NCI-H345 treated with DMSO at 0.1 percent for 48 hours (cell line): Measurements from ENCODE around the gene ANKRD39.

Experiments
- DNase-seq: peaks from one replicate; lab custom pipeline; 2025; ENCODE audit not compliant: unreplicated experiment; lab: John Stamatoyannopoulos, UW

The ANKRD39 gene

DNA sequence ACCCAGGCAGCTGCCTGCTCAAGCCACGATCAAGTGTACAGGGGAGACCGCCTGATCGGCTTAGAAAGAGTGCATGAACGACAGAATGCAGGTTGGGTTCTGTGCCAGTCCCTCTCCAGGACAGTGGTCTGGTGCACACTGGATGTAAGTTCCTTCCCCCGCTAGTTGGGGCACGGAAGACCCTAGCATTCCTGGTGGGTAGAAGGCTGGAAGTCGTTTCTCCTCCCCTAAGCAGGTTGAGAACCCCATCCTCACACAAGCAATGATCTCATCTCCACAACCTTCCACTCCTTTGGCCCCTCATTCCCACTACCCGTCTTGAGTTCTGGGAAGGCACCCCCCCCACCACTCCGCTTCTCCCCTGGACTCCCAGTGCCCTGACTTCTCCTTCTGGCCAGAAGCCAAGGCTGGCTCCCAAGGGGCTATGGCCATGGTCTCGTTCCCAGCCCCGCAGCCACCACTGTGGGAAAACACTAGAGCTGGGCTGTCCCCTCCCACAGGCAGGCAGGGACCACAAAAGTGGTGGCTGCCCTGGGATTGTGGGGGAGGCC lies 1.4 kb upstream of the ANKRD39 start:
- DNase-seq, result no peak

- peak; percentile 63 for DNase-seq
These were observed 795 bp downstream of the ANKRD39 start for GRCh38 chr2:96856776-96857666.

DNA sequence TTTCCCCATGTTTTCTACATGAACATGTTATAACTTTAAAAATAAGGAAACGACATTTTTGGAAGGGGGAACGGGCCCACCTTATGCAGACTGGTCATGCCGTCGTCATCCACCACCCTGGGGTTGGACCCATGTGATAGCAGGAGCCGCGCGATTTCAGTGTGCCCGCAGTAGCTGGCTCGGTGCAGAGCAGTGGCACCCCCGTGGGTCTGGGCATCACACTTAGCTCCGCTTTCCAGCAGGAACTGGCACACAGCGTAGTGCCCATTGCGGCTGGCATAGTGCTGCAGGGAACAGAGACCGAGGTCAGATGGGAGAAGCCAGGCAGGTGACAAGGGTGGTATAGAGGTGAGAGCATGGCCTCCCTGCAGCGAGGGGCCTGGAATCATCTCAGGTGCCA lies 4.5 kb downstream of the ANKRD39 start:
- no peak for DNase-seq

DNA sequence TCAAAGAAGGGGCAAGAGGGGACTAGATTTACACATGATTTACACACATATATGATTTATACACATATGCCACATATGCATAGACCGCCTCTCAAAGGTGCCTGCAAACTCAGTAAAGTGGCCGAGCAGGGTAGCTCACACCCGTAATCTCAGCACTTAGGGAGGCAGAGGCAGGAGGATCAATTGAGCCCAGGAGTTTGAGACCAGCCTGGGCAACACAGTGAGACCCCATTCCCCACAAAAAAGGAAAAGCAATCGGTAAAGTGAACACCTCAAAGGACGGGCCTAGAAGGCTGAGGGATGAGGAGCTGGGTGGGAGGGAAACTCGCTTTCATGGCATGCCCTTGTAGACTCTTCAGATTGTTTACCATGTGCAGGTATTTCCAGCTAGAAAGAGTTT lies 5.1 kb downstream of the ANKRD39 start:
- no peak for DNase-seq

DNA sequence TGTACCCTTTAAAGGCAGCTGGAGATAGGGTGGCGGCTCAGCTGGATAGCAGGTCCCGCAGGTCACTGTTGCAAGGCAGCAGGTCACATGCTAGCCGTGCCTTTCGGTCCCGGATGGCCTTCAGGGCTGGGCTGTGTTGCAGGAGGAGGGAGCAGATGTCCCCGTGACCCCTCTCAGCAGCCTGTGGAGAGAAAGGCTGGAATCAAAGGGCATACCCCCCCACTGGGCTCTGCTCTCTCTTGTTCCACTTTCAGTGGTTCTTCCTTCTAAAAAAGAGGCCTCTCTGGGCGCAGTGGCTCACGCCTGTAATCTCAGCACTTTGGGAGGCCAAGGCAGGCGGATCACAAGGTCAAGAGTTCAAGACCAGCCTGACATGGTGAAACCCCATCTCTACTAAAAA lies 9.6 kb downstream of the ANKRD39 start:
- no peak for DNase-seq

DNA sequence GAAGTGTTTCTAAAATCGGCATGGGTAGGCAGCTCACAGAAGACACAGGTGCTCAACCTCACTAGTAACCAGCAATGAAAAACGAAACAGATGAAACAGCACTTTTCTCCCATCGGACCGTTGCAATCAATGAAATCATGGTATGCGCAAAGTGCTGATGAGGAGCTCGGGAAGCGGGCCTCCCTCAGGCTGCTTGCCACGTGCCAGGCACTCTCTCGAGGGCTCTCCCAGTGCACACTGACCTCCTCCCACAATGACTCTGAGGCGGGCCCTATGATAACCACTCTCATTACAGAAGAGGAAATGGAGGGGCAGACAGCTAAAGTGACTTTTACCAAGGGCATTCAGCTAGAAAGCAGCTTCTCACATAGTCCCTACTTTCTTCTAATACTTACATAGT lies 10.2 kb downstream of the ANKRD39 start:
- DNase-seq, result no peak

- no peak for DNase-seq
These were observed 11.0 kb downstream of the ANKRD39 start for GRCh38 chr2:96846825-96847224.

DNA sequence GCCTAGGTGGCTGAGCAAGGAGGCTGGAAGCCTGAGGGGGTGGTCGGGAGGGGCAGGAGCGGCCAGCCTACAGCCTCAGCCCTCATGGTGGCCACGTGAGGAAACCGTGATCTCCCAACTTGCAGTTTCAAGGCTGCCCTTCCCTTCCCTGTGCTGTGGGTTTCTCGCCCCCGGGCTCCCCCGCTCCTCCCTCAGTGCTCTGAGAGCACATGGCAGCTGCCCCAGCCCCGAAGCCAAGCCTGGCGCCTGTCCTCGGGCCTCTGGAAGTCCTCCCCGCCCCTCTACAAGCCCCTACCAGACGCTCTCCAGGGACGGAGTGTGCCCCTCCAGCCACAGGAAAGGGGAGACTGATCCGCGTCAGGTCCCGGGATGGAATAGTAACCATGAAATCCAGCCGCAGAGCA lies 13.4 kb downstream of the ANKRD39 start:
- DNase-seq, result no peak

DNA sequence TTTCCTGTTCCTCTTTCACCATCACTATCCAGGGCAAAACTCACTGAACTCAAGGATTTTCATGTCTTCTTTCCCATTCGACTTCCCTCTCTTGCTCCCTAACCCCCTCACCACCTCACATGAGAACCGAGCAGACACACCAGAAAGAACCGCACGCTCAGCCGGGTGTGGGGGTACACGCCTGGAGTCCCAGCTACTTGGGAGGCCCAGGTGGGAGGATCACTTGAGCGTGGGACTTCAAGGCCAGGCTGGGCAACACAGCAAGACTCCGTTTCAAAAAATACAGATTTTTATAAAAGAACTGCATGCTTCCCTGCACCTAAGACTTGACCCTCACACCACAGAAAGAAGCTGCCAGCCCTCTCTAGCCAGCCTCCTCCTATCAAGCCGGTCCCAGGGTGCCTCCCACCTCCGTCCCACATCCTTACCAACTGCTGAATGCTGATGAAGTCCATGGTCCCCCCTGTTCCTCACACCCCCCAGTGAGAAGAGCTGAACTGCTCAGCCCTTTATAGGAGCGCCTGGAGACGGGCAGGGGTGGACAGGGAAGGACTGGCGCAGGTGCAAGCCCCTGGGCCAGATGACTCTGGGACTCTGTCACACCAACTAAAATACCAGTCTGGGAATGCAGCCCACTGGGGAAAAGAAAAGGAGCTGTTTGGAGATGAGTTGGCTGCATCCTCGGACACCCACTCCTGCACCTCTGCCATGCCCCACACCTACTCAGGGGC lies 14.1 kb downstream of the ANKRD39 start, which contains the start of gene ANKRD23:
ANKRD23 (minus strand) TSS at position 484 of the 731 bp plus-strand sequence; CDS start at position 455, 29 bp downstream.
- no peak for DNase-seq

- no peak for DNase-seq
These were observed 15.2 kb downstream of the ANKRD39 start for GRCh38 chr2:96842600-96842999.

DNA sequence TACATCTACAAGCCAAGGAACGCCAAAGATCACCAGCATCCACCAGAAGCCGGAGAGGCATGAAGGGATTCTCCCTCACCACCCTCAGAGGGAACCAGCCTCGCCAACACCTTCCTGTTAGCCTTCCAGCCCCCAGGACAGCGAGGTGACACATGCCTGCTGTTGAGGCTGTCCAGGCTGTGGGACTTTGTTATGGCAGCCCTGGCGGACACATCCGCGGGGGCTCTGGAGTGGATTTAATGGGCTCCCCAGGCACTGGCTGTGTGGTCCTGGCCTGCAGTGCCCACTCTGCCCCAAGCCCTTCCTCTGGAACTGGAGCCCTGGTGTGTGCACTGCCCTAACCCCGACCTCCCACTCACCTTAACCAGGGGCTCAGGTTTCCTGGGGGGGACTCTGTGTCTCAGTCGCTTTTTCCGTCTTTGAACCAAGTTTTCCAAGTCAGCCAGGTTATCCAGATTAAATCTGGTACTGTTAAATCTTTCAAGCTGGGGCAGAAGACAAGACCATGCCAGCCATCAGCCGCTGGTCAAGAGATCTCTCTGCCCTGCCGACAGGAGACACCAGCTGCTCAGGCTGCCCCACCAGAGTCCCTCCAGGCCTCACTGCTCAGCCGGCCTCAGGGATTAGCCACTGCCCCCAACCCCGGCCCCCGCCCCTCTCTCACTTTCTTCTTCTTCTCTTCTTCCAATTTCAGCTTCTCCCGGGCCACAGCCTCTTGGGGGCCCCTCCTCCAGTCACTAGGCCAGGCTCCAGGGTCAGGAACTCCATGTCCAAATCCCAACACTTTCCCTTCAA lies 15.9 kb downstream of the ANKRD39 start:
- DNase-seq, result no peak

GRCh38 chr2:96839875-96840850 lies 17.7 kb downstream of the ANKRD39 start:
- DNase-seq, result no peak

DNA sequence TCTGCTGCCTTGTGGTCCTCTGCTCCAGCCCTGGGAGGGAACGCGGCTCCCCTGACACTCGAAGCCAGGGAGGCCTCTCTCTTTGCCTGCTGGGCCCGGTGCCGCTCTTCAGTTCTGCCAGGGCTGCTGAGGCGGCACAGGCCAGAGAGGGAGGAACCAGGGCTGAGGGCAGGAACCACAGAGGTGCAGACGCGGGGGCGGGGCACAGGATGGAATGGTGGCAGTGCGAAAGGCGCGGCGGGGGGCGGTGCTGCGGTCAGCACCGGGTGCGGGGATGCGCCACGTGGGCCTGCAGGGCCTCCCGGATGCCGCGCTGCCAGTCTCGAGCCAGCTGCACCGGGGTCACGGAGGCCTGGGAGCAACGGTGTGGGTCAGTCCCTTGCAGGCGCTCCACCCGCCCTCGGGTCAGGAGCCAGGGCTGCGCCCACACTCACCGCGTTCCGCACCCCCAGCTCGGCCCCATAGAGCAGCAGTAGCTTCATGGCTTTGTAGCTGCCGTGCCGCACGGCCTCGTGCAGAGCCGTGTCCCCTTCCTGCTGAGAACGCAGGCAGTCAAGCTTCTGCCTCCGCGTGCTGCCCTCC lies 18.4 kb downstream of the ANKRD39 start:
- DNase-seq, result no peak

DNA sequence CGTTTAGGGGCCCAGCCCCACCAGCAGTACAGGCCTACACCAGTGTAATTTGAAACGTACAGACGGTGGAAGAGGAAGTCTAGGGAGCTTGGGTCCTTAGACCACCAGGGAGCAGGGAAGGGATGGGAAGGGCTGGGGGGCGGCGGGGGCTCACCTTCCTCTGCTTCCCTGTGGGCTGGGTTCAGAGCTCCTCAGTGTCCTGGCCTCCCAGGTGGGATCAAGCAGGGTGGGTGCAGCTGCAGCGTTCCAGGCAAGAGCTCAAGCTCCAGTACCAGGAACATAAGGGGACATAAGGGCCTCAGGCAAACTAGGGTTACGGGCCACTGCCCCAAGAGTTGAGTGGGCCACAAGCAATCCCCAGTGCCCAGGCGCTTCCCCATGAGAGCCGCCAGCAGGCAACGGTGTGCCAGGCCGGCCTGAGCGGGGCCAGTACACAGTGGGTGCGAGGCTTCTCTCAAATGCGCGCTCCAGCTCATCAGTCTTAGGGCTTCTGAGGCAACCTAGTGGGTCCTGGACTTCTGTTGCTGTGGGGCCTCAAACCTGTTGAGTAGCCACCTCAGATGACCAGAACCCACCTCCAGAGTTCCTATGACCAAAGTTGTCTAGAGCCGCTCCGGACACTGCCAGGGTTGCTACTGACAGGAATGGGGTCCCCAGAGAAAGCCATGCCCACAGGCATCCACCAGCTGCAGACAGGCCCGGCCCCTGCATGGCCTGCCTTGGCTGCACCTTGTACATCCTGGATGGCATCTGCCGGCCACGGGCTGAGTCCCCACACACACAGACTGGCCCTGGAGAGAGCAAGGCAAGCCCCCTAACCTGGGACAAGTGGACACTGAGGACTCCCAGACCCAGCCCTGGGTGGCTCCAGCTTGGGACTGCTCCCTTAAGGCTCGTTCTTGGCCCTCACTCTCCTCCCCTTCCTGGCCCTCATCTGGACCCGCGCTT lies 19.2 kb downstream of the ANKRD39 start:
- DNase-seq, result no peak

DNA sequence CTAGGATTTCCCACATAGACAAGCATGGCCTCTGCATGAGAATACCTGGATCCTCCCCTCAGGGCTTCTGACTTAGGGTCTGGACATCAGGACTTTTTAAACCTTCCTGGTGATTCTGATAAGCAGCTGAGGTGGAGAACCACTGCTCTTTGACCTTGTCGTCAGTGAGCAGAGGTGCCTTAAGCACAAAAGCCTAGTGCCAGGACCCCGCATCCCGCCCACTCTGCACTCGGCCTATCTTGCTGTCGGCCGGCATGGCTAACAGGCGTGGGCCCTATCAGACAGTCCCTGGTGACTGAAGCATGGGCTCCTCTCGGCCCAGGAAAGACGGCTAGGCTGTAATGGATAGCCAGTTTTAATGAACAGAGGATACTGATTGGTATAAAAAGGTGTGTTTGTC lies 20.2 kb downstream of the ANKRD39 start:
- DNase-seq, result no peak

- DNase-seq, result no peak
These were observed 22.0 kb downstream of the ANKRD39 start for GRCh38 chr2:96835830-96836229.

GRCh38 chr2:96832754-96833507 lies 24.9 kb downstream of the ANKRD39 start:
- DNase-seq, result peak; percentile 97

GRCh38 chr2:96832408-96832753 lies 25.4 kb downstream of the ANKRD39 start:
- DNase-seq, result no peak
